HepG2 (cell line): ENCODE measurements around the gene NLE1. TPM values are rescaled to one million over a fixed set of nuclear protein-coding genes. Genes with fewer than 3 reads are reported as not detected.

ENCODE experiments used
- ATRX ChIP-seq: sonication (generic); formaldehyde crosslinking; IDR thresholded peaks from 2 replicates; pipeline ENCODE4 v1.4.0; 2020; ENCODE audit warnings: missing genetic modification reagents, borderline replicate concordance
- E2F5 ChIP-seq: sonication (generic); formaldehyde crosslinking; conservative IDR thresholded peaks from 2 replicates; pipeline ENCODE4 v1.4.0; 2020; ENCODE audit warnings: missing genetic modification reagents
- KDM5A ChIP-seq: fragments of 200-600 bp; sonication (generic); IDR thresholded peaks from 2 replicates; pipeline ENCODE4 v1.7.0; 2018; ENCODE audit warnings: antibody characterized with exemption, mild to moderate bottlenecking, low read length, borderline replicate concordance
- NBN ChIP-seq: fragments of 450-650 bp; conservative IDR thresholded peaks from 2 replicates; pipeline ENCODE4 v1.6.1; 2017
- NFYB ChIP-seq: sonication (generic); formaldehyde crosslinking; IDR thresholded peaks from 2 replicates; pipeline ENCODE4 v1.4.0; 2020; ENCODE audit warnings: missing genetic modification reagents
- NONO ChIP-seq, 2 experiments: fragments of 450-650 bp in 1 of 2; sonication (generic) in 1 of 2; formaldehyde crosslinking in 1 of 2; IDR thresholded peaks in 1 of 2; conservative IDR thresholded peaks in 1 of 2; 2 replicates each; pipeline versions ENCODE4 v1.6.1 to v1.8.0; 2017 to 2022; ENCODE audit warnings: mild to moderate bottlenecking in 1 of 2, missing genetic modification reagents in 1 of 2, moderate library complexity in 1 of 2
- SP140L ChIP-seq: sonication (generic); formaldehyde crosslinking; IDR thresholded peaks from 2 replicates; pipeline ENCODE4 v1.4.0; 2020; ENCODE audit warnings: missing genetic modification reagents, borderline replicate concordance
- TIGD3 ChIP-seq: sonication (generic); formaldehyde crosslinking; IDR thresholded peaks from 2 replicates; pipeline ENCODE4 v1.5.1; 2020; ENCODE audit warnings: mild to moderate bottlenecking, missing genetic modification reagents, borderline replicate concordance
- TRIM24 ChIP-seq: sonication (generic); formaldehyde crosslinking; IDR thresholded peaks from 2 replicates; pipeline ENCODE4 v1.8.0; 2022; ENCODE audit warnings: mild to moderate bottlenecking, missing genetic modification reagents
- ZBTB20 ChIP-seq: sonication (generic); formaldehyde crosslinking; IDR thresholded peaks from 2 replicates; pipeline ENCODE4 v1.8.1; 2023; ENCODE audit warnings: missing genetic modification reagents, low read depth, mild to moderate bottlenecking, borderline replicate concordance
- ZBTB44 ChIP-seq: sonication (generic); formaldehyde crosslinking; IDR thresholded peaks from 2 replicates; pipeline ENCODE4 v1.4.0; 2020; ENCODE audit warnings: missing genetic modification reagents
- ZEB1 ChIP-seq: IDR thresholded peaks from 2 replicates; pipeline ENCODE4 v1.6.1; 2012; ENCODE audit warnings: mild to moderate bottlenecking, low read depth, inconsistent platforms; ENCODE audit not compliant: insufficient replicate concordance
- ZMAT3 ChIP-seq: sonication (generic); formaldehyde crosslinking; conservative IDR thresholded peaks from 2 replicates; pipeline ENCODE4 v1.7.0; 2021; ENCODE audit warnings: missing genetic modification reagents
- ZMAT5 ChIP-seq: sonication (generic); formaldehyde crosslinking; IDR thresholded peaks from 2 replicates; pipeline ENCODE4 v1.5.0; 2020; ENCODE audit warnings: mild to moderate bottlenecking, low read depth, missing genetic modification reagents, borderline replicate concordance
- ZNF501 ChIP-seq: sonication (generic); formaldehyde crosslinking; IDR thresholded peaks from 2 replicates; pipeline ENCODE4 v1.5.1; 2020; ENCODE audit warnings: mild to moderate bottlenecking, moderate library complexity, missing genetic modification reagents
- ZNF563 ChIP-seq: sonication (generic); formaldehyde crosslinking; IDR thresholded peaks from 2 replicates; pipeline ENCODE4 v1.8.0; 2022; ENCODE audit warnings: mild to moderate bottlenecking, moderate library complexity, missing genetic modification reagents
- ZNF784 ChIP-seq: sonication (generic); formaldehyde crosslinking; IDR thresholded peaks from 2 replicates; pipeline ENCODE4 v1.5.1; 2020; ENCODE audit warnings: missing genetic modification reagents, mild to moderate bottlenecking, borderline replicate concordance
- ZSCAN25 ChIP-seq: sonication (generic); formaldehyde crosslinking; IDR thresholded peaks from 2 replicates; pipeline ENCODE4 v1.8.0; 2022; ENCODE audit warnings: mild to moderate bottlenecking, missing genetic modification reagents
- polyA plus RNA-seq, 8 experiments: library from polyadenylated mRNA; depleted of rRNA in 3 of 8; stranded (reverse) in 7 of 8; unstranded in 1 of 8; fragments of >200 nt; fragmentation: Illumina TruSeq in 4 of 8; extraction: Trizol in 4 of 8; gene quantifications; 2 replicates each; pipeline versions ENCODE4 v1.2.1 to v1.2.3, GENCODE V29; 2011 to 2016; ENCODE audit warnings: low read depth in 4 of 8, missing spikeins in 1 of 8, mixed read lengths in 1 of 8; ENCODE audit not compliant: insufficient read depth in 1 of 8
- total RNA-seq, 5 experiments: library from RNA; depleted of rRNA; stranded (reverse); fragments of >200 nt; fragmentation: Illumina TruSeq; extraction: Trizol; gene quantifications; 2 replicates each; pipeline ENCODE4 v1.2.3, GENCODE V29; 2016; ENCODE audit warnings: low read depth in 1 of 5
- TF ChIP-seq, protein P1 (sequence below): sonication (generic); formaldehyde crosslinking; IDR thresholded peaks from 2 replicates; pipeline ENCODE4 v1.8.0; 2022; ENCODE audit warnings: mild to moderate bottlenecking, missing genetic modification reagents, moderate library complexity
- TF ChIP-seq, protein P2 (sequence below): sonication (generic); formaldehyde crosslinking; IDR thresholded peaks from 2 replicates; pipeline ENCODE4 v1.4.0; 2020; ENCODE audit warnings: missing genetic modification reagents

NLE1 gene
- total and polyA plus RNA-seq, 2 of the 13 experiments (the other 11 are each of a cell fraction or from before 2014, with no cell fraction given) = 20.3 to 34.5 TPM

GRCh38 chr17:35119370-35120165, 22.5 kb downstream of the NLE1 start, which contains the start of gene RAD51D (continued):
- TF ChIP-seq ZBTB44 = 0 out of 2 replicates have a peak, but pooled peaks have one; percentile 8
- TF ChIP-seq NONO (IDR thresholded peaks at IDR 0.05) = no peak
- peak; percentile 39; the same call in 1 of the 2 replicates for TF ChIP-seq NONO (CRISPR knock-in tag; conservative IDR thresholded peaks at IDR 0.05)
- TF ChIP-seq ZMAT5 (CRISPR knock-in tag) = no peak
- no peak for TF ChIP-seq ZEB1
- no peak; the same call in 1 of the 2 replicates for TF ChIP-seq ZNF784 (CRISPR knock-in tag)
- no peak for TF ChIP-seq ATRX (CRISPR knock-in tag)
- peak; percentile 82; the same call in 1 of the 2 replicates for TF ChIP-seq ZNF563 (CRISPR knock-in tag)
- TF ChIP-seq ZBTB20 = no peak
- no peak for TF ChIP-seq SP140L (CRISPR knock-in tag)
- TF ChIP-seq NFYB (CRISPR knock-in tag) = no peak
- no peak for TF ChIP-seq ZSCAN25 (CRISPR knock-in tag)
- peak; percentile 76; the same call in 1 of the 2 replicates for TF ChIP-seq E2F5 (CRISPR knock-in tag)
- TF ChIP-seq, protein P1, sequence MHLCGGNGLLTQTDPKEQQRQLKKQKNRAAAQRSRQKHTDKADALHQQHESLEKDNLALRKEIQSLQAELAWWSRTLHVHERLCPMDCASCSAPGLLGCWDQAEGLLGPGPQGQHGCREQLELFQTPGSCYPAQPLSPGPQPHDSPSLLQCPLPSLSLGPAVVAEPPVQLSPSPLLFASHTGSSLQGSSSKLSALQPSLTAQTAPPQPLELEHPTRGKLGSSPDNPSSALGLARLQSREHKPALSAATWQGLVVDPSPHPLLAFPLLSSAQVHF = no peak
- TF ChIP-seq NBN = no peak
- 0 out of 2 replicates have a peak, but pooled peaks have one; percentile 19 for TF ChIP-seq ZNF501 (CRISPR knock-in tag)
- TF ChIP-seq TIGD3 (CRISPR knock-in tag) = no peak
- TF ChIP-seq ZMAT3 (CRISPR knock-in tag) = no peak; the same call in 1 of the 2 replicates
- TF ChIP-seq TRIM24 (CRISPR knock-in tag) = no peak
- no peak for TF ChIP-seq KDM5A
- TF ChIP-seq, protein P2, sequence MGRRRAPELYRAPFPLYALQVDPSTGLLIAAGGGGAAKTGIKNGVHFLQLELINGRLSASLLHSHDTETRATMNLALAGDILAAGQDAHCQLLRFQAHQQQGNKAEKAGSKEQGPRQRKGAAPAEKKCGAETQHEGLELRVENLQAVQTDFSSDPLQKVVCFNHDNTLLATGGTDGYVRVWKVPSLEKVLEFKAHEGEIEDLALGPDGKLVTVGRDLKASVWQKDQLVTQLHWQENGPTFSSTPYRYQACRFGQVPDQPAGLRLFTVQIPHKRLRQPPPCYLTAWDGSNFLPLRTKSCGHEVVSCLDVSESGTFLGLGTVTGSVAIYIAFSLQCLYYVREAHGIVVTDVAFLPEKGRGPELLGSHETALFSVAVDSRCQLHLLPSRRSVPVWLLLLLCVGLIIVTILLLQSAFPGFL = no peak
